ENCODE results near the gene KIF26B. TPM values are rescaled to one million over a fixed set of nuclear protein-coding genes. Genes with fewer than 3 reads are reported as not detected.

KIF26B gene
- total and polyA plus RNA-seq, 2 experiments from 2014 or later, result 0.03 to 0.76 TPM

DNA sequence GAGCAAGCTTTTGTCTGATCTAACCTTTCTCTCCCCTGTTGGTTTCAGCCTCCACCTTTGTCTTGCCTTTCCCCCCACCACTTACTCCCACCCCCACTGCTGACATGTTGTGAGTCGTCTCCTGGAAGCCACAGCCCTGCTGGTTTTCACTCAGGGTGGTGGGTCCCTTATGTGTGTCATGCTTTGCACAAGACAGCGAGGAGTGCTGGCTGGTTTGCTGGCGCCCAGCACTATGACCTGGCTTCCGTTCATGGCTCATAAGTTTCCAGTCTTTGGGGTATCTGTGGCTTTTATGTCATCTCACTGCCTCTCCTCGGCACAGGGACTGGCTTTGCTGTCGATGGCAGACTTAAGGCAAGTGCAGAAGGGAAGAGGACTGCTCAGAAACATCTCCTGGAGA lies 177.7 kb downstream of the KIF26B start (continued):
- TF ChIP-seq, protein P1, sequence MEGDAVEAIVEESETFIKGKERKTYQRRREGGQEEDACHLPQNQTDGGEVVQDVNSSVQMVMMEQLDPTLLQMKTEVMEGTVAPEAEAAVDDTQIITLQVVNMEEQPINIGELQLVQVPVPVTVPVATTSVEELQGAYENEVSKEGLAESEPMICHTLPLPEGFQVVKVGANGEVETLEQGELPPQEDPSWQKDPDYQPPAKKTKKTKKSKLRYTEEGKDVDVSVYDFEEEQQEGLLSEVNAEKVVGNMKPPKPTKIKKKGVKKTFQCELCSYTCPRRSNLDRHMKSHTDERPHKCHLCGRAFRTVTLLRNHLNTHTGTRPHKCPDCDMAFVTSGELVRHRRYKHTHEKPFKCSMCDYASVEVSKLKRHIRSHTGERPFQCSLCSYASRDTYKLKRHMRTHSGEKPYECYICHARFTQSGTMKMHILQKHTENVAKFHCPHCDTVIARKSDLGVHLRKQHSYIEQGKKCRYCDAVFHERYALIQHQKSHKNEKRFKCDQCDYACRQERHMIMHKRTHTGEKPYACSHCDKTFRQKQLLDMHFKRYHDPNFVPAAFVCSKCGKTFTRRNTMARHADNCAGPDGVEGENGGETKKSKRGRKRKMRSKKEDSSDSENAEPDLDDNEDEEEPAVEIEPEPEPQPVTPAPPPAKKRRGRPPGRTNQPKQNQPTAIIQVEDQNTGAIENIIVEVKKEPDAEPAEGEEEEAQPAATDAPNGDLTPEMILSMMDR (conservative IDR thresholded peaks at IDR 0.05; ENCODE audit: low read depth in 2 of 2), result no peak
- no peak for TF ChIP-seq EZH2 (IDR thresholded peaks at IDR 0.05; ENCODE audit: low read depth, unreplicated experiment)

DNA sequence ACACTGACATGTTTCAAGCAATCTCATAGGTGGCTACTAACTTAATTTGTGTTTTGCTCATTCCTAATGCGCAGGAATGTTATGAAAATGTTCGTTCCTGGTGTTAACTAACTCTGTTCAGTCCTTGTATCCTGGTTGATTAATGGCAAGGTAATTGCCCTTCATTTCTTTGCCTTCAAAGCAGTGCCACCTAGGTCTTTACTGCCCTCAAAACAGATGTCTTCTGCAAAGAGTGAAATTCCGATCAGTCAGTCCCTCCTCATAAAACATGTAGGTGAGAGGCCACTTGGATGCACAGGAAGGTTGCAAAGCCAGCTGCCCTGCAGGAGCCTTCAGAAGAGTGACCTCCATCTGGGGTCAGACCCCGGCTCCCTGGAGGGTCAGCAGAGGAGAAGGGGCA lies 179.4 kb downstream of the KIF26B start:
- Mint-ChIP-seq H3K27ac (no peak overlapping the region), H3K4me3 (no peak overlapping the region), H3K27me3 (ENCODE audit: insufficient read depth, low read depth, poor library complexity) (peaks cover 5% of the 10 kb centered on the region), H3K4me1 (peaks cover 13% of the 10 kb centered on the region), H3K36me3 (ENCODE audit: low read depth) (no peaks in the 10 kb centered on the region), H3K9me3 (no peaks in the 10 kb centered on the region)
- no peak overlapping the region for H2AFZ ChIP-seq
- no peaks in the 10 kb centered on the region for H3K36me3 ChIP-seq (ENCODE audit: insufficient read depth)
- no peaks in the 10 kb centered on the region for H3F3A ChIP-seq (replicated peaks; ENCODE audit: low read depth)
- no peaks in the 10 kb centered on the region for H3K4me1 ChIP-seq (ENCODE audit: insufficient read depth)
- H4K20me1 ChIP-seq (replicated peaks; ENCODE audit: insufficient read depth), result no peaks in the 10 kb centered on the region
- H3K4me3 ChIP-seq, result no peak overlapping the region
- H3K79me2 ChIP-seq (replicated peaks; ENCODE audit: insufficient read depth), result no peaks in the 10 kb centered on the region
- ATAC-seq (no peak), DNase-seq (ENCODE audit: low spot score) (no peak)
- no peaks in the 10 kb centered on the region for H3K9me2 ChIP-seq (ENCODE audit: insufficient read depth)
- no peak overlapping the region for H3K27ac ChIP-seq (ENCODE audit: low read depth)
- H3K4me2 ChIP-seq, result no peak overlapping the region
- peaks cover 5% of the 10 kb centered on the region; the same call in 1 of the 2 replicates for H3K27me3 ChIP-seq (ENCODE audit: insufficient read depth)
- TF ChIP-seq EZH2phosphoT487 (IDR thresholded peaks at IDR 0.05; ENCODE audit: unreplicated experiment) (no peak), NANOG (IDR thresholded peaks at IDR 0.05; ENCODE audit: borderline replicate concordance) (no peak), ZNF114 (CRISPR knock-in tag; IDR thresholded peaks at IDR 0.05) (no peak), JUNB (IDR thresholded peaks at IDR 0.05; ENCODE audit: unreplicated experiment) (no peak), ZNF331 (CRISPR knock-in tag; IDR thresholded peaks at IDR 0.05; ENCODE audit: low read depth) (no peak), STAT1 (IDR thresholded peaks at IDR 0.05; ENCODE audit: unreplicated experiment) (no peak), EZH2 (IDR thresholded peaks at IDR 0.05; ENCODE audit: low read depth, unreplicated experiment) (no peak), POLR2AphosphoS5 (IDR thresholded peaks at IDR 0.05; ENCODE audit: low read depth) (no peak), CREB1 (CRISPR knock-in tag; IDR thresholded peaks at IDR 0.05; ENCODE audit: low read depth) (no peak)
- TF ChIP-seq, protein P2, sequence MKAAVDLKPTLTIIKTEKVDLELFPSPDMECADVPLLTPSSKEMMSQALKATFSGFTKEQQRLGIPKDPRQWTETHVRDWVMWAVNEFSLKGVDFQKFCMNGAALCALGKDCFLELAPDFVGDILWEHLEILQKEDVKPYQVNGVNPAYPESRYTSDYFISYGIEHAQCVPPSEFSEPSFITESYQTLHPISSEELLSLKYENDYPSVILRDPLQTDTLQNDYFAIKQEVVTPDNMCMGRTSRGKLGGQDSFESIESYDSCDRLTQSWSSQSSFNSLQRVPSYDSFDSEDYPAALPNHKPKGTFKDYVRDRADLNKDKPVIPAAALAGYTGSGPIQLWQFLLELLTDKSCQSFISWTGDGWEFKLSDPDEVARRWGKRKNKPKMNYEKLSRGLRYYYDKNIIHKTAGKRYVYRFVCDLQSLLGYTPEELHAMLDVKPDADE (IDR thresholded peaks at IDR 0.05), result no peak
- TF ChIP-seq, protein P3, sequence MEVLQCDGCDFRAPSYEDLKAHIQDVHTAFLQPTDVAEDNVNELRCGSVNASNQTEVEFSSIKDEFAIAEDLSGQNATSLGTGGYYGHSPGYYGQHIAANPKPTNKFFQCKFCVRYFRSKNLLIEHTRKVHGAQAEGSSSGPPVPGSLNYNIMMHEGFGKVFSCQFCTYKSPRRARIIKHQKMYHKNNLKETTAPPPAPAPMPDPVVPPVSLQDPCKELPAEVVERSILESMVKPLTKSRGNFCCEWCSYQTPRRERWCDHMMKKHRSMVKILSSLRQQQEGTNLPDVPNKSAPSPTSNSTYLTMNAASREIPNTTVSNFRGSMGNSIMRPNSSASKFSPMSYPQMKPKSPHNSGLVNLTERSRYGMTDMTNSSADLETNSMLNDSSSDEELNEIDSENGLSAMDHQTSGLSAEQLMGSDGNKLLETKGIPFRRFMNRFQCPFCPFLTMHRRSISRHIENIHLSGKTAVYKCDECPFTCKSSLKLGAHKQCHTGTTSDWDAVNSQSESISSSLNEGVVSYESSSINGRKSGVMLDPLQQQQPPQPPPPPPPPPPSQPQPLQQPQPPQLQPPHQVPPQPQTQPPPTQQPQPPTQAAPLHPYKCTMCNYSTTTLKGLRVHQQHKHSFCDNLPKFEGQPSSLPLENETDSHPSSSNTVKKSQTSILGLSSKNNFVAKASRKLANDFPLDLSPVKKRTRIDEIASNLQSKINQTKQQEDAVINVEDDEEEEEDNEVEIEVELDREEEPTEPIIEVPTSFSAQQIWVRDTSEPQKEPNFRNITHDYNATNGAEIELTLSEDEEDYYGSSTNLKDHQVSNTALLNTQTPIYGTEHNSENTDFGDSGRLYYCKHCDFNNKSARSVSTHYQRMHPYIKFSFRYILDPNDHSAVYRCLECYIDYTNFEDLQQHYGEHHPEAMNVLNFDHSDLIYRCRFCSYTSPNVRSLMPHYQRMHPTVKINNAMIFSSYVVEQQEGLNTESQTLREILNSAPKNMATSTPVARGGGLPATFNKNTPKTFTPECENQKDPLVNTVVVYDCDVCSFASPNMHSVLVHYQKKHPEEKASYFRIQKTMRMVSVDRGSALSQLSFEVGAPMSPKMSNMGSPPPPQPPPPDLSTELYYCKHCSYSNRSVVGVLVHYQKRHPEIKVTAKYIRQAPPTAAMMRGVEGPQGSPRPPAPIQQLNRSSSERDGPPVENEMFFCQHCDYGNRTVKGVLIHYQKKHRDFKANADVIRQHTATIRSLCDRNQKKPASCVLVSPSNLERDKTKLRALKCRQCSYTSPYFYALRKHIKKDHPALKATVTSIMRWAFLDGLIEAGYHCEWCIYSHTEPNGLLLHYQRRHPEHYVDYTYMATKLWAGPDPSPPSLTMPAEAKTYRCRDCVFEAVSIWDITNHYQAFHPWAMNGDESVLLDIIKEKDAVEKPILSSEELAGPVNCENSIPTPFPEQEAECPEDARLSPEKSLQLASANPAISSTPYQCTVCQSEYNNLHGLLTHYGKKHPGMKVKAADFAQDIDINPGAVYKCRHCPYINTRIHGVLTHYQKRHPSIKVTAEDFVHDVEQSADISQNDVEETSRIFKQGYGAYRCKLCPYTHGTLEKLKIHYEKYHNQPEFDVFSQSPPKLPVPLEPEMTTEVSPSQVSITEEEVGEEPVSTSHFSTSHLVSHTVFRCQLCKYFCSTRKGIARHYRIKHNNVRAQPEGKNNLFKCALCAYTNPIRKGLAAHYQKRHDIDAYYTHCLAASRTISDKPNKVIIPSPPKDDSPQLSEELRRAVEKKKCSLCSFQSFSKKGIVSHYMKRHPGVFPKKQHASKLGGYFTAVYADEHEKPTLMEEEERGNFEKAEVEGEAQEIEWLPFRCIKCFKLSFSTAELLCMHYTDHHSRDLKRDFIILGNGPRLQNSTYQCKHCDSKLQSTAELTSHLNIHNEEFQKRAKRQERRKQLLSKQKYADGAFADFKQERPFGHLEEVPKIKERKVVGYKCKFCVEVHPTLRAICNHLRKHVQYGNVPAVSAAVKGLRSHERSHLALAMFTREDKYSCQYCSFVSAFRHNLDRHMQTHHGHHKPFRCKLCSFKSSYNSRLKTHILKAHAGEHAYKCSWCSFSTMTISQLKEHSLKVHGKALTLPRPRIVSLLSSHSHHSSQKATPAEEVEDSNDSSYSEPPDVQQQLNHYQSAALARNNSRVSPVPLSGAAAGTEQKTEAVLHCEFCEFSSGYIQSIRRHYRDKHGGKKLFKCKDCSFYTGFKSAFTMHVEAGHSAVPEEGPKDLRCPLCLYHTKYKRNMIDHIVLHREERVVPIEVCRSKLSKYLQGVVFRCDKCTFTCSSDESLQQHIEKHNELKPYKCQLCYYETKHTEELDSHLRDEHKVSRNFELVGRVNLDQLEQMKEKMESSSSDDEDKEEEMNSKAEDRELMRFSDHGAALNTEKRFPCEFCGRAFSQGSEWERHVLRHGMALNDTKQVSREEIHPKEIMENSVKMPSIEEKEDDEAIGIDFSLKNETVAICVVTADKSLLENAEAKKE (CRISPR knock-in tag; IDR thresholded peaks at IDR 0.05), result no peak
- TF ChIP-seq, protein P4, sequence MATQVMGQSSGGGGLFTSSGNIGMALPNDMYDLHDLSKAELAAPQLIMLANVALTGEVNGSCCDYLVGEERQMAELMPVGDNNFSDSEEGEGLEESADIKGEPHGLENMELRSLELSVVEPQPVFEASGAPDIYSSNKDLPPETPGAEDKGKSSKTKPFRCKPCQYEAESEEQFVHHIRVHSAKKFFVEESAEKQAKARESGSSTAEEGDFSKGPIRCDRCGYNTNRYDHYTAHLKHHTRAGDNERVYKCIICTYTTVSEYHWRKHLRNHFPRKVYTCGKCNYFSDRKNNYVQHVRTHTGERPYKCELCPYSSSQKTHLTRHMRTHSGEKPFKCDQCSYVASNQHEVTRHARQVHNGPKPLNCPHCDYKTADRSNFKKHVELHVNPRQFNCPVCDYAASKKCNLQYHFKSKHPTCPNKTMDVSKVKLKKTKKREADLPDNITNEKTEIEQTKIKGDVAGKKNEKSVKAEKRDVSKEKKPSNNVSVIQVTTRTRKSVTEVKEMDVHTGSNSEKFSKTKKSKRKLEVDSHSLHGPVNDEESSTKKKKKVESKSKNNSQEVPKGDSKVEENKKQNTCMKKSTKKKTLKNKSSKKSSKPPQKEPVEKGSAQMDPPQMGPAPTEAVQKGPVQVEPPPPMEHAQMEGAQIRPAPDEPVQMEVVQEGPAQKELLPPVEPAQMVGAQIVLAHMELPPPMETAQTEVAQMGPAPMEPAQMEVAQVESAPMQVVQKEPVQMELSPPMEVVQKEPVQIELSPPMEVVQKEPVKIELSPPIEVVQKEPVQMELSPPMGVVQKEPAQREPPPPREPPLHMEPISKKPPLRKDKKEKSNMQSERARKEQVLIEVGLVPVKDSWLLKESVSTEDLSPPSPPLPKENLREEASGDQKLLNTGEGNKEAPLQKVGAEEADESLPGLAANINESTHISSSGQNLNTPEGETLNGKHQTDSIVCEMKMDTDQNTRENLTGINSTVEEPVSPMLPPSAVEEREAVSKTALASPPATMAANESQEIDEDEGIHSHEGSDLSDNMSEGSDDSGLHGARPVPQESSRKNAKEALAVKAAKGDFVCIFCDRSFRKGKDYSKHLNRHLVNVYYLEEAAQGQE (IDR thresholded peaks at IDR 0.05; ENCODE audit: unreplicated experiment), result no peak
